ENCODE measurements around the gene NPIPA8.
"Not testable (repeated sequence)": the region's sequence is repeated elsewhere in the genome, so short reads cannot be mapped to it uniquely, and the experiment has no call there.

The NPIPA8 gene

GRCh38 chr16:18276756-18277155 lies 59.8 kb downstream of the NPIPA8 start:
- DNase-seq, result not testable (repeated sequence)

GRCh38 chr16:18270171-18270570 lies 66.4 kb downstream of the NPIPA8 start:
- DNase-seq, result not testable (repeated sequence)

Data from nucleus accumbens (tissue), 56 donors.